ENCODE data around the gene NPB.

NPB gene

DNA sequence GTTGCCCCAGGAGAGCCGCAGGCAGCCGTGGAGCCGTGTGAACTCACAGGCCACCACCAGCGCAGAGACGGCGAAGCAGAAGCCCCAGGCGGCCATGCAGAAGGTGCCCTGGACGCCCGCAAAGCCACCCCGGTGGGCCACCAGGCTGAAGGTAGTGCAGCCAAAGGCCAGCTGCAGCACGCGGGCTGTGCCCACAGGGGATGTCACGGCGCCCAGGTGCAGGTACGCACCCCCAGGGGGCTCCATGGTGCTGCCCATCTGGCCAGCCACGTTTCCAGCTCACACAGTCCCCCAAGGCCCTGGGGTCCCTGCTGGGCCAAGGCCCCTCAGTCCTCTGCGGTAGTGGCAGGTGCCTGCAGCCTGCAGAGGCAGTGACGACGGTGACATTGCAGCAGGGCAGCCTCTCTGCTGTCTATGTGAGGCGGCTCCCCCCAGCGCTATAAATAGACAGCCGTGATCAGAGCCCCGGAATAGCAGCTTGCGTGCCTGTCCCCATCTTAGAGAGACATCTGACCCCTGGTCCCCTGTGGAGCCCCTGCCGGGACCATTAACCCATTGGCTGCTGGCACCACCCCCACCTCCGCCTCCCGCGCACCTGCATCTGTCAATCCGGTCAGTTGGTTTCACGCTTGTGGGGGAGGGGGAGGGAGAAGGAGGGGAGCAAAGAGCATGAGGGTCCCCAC lies 39.6 kb downstream of the NPB start:
- DNase-seq (ENCODE audit: low spot score) = no peak

DNA sequence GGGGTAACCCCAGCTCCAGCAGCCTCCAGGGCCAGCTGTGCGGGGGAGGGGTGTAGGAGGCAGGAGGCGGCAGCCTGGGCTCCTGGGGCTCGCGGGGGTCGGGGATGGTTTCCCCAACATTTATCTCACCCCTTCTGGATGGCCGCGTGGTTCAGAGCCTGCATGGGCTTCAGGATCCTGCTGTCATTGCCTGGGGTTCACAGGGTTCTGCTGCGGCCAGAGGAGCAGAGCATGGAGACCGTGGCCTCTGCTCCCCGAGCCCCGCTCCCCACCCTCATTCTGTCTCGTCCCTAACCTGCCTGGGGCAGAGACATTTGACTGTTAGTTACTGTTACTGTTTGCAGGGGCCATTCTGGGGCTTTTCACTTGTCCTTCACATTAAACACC lies 40.1 kb downstream of the NPB start:
- DNase-seq (ENCODE audit: low spot score) = no peak

DNA sequence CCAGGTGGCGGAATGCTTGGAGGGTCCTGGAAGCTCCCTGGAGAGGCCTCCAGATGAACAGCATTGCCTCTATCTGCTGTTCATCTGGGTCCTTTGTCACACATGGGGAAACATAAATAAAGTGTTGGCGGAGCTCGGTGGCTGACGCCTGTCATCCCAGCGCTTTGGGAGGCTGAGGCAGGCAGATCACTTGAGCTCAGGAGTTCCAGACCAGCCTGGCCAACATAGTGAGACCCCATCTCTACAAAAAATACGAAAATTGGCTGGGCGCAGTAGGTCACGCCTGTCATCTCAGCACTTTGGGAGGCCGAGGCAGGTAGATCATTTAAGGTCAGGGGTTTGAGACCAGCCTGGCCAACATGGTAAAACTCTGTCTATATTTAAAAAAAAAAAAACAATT lies 42.8 kb downstream of the NPB start:
- DNase-seq (ENCODE audit: low spot score) = no peak

GRCh38 chr17:81947189-81947588 lies 45.2 kb downstream of the NPB start, which contains the start of gene MYADML2:
Gene MYADML2, minus strand, starts transcription at chr17:81947233. Its CDS starts 5,492 bp downstream, at chr17:81941741.
- no peak for DNase-seq (ENCODE audit: low spot score)

- no peak for DNase-seq (ENCODE audit: low spot score)
Observed at GRCh38 chr17:81948635-81949378, 46.8 kb downstream of the NPB start.

DNA sequence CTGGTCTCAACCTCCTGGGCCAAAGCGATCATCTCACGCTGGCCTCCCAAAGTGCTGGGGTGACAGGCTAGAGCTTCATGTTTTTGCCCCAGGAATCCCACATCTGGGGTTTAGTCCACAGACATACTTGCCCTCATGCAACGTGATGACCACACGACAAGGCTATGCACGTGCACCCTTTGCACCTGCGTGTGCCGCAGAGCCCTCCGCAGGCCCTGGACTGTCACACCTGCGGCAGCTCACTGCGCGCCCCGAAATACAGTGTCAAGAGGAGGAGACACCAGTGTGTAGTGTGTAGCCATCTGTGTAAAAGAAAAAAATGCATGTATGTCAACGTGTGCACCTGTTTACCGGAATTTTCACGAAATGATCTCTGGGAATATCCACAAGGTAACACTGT lies 48.5 kb downstream of the NPB start:
- DNase-seq (ENCODE audit: low spot score) = no peak

- DNase-seq (ENCODE audit: low spot score) = no peak
Observed at GRCh38 chr17:81951785-81952684, 50.0 kb downstream of the NPB start.
